ENCODE data around the gene RREB1. TPM values are rescaled to one million over a fixed set of nuclear protein-coding genes. Genes with fewer than 3 reads are reported as not detected.
A peak's percentile ranks its signal among the peaks of the same experiment; 100 is the strongest.

RREB1 gene
- polyA plus RNA-seq, 1 experiment: 1.2 TPM

DNA sequence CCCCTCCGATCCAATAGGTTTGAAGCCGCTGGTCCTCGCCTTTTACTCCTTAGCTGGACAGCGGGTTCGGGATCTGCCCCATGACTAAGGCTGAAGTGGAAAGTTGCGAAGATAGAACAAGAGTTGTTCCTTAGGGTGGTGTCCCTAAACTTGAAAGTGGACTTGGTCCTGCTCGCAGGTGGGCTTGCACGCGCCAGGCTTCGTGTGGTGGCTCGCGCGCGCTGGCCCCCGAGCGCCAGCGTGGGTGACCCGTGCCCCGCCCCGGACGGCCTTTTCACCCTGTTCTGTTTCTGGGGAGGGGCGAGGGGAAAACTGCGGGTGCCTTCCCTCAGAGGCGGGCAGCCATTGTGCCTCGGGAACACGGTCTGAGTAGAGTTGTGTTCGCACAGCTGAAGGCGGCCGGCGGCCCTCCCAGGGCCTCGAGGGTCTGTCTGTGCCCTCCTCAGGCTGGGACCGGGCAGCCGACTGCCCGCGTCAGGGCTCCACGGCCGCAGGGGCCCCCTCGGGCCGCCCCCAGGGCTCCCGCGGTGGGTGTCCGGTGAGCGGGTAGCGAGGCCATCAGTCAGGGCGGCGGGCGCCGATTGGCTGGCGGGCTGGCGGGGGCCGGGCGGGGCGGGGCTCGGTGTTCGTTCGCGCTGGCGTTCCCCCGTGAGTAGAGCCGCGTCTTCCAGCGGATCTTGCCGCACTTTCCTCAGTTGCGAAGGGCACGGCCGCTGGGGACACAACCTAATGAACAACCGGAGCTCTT lies 33.0 kb downstream of the RREB1 start:
- Histone ChIP-seq H3K4me3 (ENCODE audit: low read depth, low read length) (peak overlapping the region; percentile 63), H3K27me3 (ENCODE audit: control insufficient read depth, insufficient read depth, low read length) (no peaks in the 10 kb centered on the region), H3K36me3 (ENCODE audit: control insufficient read depth, insufficient read depth, low read length) (no peaks in the 10 kb centered on the region; the same call in 1 of the 2 replicates)
- no peak for DNase-seq (ENCODE audit: low read depth)
- POLR2A ChIA-PET: no interaction called here
- TF ChIP-seq CTCF (IDR thresholded peaks at IDR 0.05; ENCODE audit: insufficient read depth, low read depth, low read length): no peak
- CTCF ChIA-PET: no interaction called here

- ChIA-PET POLR2A (no interaction called here), CTCF (interaction anchor here (1.2 kb wide), 1 partner anchor 9 kb away, joined by 3 read pairs; no protein-coding TSS in a partner anchor)
- Histone ChIP-seq H3K4me3 (ENCODE audit: low read depth, low read length) (no peak overlapping the region), H3K27me3 (ENCODE audit: control insufficient read depth, insufficient read depth, low read length) (no peaks in the 10 kb centered on the region), H3K36me3 (ENCODE audit: control insufficient read depth, insufficient read depth, low read length) (no peaks in the 10 kb centered on the region)
- TF ChIP-seq CTCF (IDR thresholded peaks at IDR 0.05; ENCODE audit: insufficient read depth, low read depth, low read length): no peak
- DNase-seq (ENCODE audit: low read depth): no peak
These were observed 34.6 kb downstream of the RREB1 start for GRCh38 chr6:7142228-7142801.

DNA sequence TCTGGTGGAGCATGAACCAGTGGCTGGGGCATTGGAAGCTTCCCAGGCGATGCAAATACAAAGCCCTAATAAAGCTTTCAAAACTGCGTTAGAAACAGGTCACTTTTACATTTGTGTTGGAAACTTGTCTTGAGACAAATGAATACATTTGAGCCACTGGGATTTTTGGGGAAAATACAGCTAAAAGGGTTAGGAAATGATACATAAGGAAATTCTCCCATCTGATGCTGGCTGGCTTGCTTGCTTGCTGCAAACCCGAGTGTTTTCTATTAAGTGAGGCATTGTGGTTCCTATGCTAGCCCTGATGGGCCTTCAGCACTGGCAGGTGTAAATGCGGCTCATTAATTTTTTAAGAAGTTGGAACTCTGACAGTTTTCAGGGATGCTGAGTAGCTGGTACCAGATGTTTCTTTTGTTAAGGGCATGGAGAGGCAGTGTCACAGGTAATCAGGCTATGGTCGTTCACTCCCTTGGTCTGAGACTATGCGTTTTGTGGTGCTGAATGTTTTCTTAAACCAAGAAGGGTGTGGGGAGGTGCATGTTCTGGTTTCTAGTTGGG lies 35.2 kb downstream of the RREB1 start:
- H3K36me3 ChIP-seq (ENCODE audit: control insufficient read depth, insufficient read depth, low read length): no peaks in the 10 kb centered on the region
- no peak overlapping the region for H3K4me3 ChIP-seq (ENCODE audit: low read depth, low read length)
- ChIA-PET CTCF (interaction anchor here (1.2 kb wide), 1 partner anchor 9 kb away, joined by 3 read pairs; no protein-coding TSS in a partner anchor), POLR2A (no interaction called here)
- H3K27me3 ChIP-seq (ENCODE audit: control insufficient read depth, insufficient read depth, low read length): no peaks in the 10 kb centered on the region
- no peak for TF ChIP-seq CTCF (IDR thresholded peaks at IDR 0.05; ENCODE audit: insufficient read depth, low read depth, low read length)
- no peak for DNase-seq (ENCODE audit: low read depth)

GRCh38 chr6:7143476-7143974 lies 35.8 kb downstream of the RREB1 start:
- ChIA-PET POLR2A (no interaction called here), CTCF (interaction anchor here (1.0 to 1.5 kb wide), 2 partner anchors 13 to 37 kb away, joined by 3 read pairs; no protein-coding TSS in a partner anchor)
- Histone ChIP-seq H3K4me3 (ENCODE audit: low read depth, low read length) (no peak overlapping the region), H3K36me3 (ENCODE audit: control insufficient read depth, insufficient read depth, low read length) (no peaks in the 10 kb centered on the region), H3K27me3 (ENCODE audit: control insufficient read depth, insufficient read depth, low read length) (no peaks in the 10 kb centered on the region)
- no peak for DNase-seq (ENCODE audit: low read depth)
- peak; percentile 34 for TF ChIP-seq CTCF (IDR thresholded peaks at IDR 0.05; ENCODE audit: insufficient read depth, low read depth, low read length)
